ENCODE data around the gene NDFIP1. TPM values are rescaled to one million over a fixed set of nuclear protein-coding genes. Genes with fewer than 3 reads are reported as not detected.

NDFIP1 gene
- total and polyA plus RNA-seq, 2 experiments from 2014 or later, result 63.8 to 85.0 TPM

DNA sequence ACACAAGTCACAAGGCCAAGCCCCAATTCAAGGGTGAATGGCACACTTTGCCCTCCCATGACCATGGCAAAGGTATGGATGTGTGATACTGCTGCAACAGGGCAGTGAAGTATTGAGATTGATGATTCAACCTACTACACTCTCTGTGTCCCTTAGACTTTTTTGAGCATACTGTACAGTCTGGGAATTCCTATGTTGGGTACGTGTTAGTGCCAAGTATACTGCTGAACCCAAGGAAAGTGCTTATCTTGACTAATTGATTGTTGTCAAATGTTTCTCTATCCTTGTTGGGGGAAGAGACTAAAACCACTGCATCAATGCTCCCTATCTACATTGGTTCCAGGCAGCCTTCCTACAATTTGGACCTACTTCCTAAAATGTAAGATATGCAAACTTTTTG is 93.7 kb downstream of the NDFIP1 start:
- Histone ChIP-seq H3K27me3 (no peaks in the 10 kb centered on the region), H3K4me3 (no peak overlapping the region), H3K36me3 (replicated peaks; ENCODE audit: insufficient read depth, low read depth) (no peaks in the 10 kb centered on the region), H3K9me3 (ENCODE audit: low read depth) (no peaks in the 10 kb centered on the region), H4K20me1 (ENCODE audit: insufficient read depth, poor library complexity, severe bottlenecking) (no peaks in the 10 kb centered on the region), H3K27ac (no peak overlapping the region), H3K4me2 (no peak overlapping the region), H3K4me1 (ENCODE audit: insufficient read depth) (no peaks in the 10 kb centered on the region), H2AFZ (no peak overlapping the region), H3K9me2 (replicated peaks; ENCODE audit: insufficient read depth) (no peaks in the 10 kb centered on the region), H3K79me2 (no peaks in the 10 kb centered on the region)
- no peak for DNase-seq (ENCODE audit: low spot score)
- TF ChIP-seq, protein P1, sequence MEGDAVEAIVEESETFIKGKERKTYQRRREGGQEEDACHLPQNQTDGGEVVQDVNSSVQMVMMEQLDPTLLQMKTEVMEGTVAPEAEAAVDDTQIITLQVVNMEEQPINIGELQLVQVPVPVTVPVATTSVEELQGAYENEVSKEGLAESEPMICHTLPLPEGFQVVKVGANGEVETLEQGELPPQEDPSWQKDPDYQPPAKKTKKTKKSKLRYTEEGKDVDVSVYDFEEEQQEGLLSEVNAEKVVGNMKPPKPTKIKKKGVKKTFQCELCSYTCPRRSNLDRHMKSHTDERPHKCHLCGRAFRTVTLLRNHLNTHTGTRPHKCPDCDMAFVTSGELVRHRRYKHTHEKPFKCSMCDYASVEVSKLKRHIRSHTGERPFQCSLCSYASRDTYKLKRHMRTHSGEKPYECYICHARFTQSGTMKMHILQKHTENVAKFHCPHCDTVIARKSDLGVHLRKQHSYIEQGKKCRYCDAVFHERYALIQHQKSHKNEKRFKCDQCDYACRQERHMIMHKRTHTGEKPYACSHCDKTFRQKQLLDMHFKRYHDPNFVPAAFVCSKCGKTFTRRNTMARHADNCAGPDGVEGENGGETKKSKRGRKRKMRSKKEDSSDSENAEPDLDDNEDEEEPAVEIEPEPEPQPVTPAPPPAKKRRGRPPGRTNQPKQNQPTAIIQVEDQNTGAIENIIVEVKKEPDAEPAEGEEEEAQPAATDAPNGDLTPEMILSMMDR (IDR thresholded peaks at IDR 0.05; ENCODE audit: poor library complexity), result no peak
- TF ChIP-seq EZH2phosphoT487 (IDR thresholded peaks at IDR 0.05; ENCODE audit: low read depth, severe bottlenecking, unreplicated experiment) (no peak), EZH2 (IDR thresholded peaks at IDR 0.05; ENCODE audit: borderline replicate concordance) (no peak)
- 80% methylated on average over 1 of the region's 1 CpG for WGBS (ENCODE audit: low lambda C conversion rate, missing lambda C conversion rate)

Other genes starting within 250 kb of the NDFIP1 start
- 10.5 and 10.8 TPM in 2 replicates for gene PCDH1, start 230.4 kb upstream of the NDFIP1 start, total RNA-seq
- 6.2 and 8.6 TPM in 2 replicates for gene PCDH1, start 230.4 kb upstream of the NDFIP1 start, polyA plus RNA-seq
- gene DELE1, start 184.9 kb upstream of the NDFIP1 start, total RNA-seq, result 57.2 and 62.0 TPM in 2 replicates
- gene DELE1, start 184.9 kb upstream of the NDFIP1 start, polyA plus RNA-seq, result 31.5 and 32.6 TPM in 2 replicates
- gene PCDH12, start 150.6 kb upstream of the NDFIP1 start, total RNA-seq, result 1.1 and 4.5 TPM in 2 replicates
- 0.06 and 0.42 TPM in 2 replicates for gene PCDH12, start 150.6 kb upstream of the NDFIP1 start, polyA plus RNA-seq
- gene RNF14, start 139.7 kb upstream of the NDFIP1 start, total RNA-seq, result 53.0 and 57.8 TPM in 2 replicates
- gene RNF14, start 139.7 kb upstream of the NDFIP1 start, polyA plus RNA-seq, result 48.2 and 52.6 TPM in 2 replicates
- gene GNPDA1, start 95.8 kb upstream of the NDFIP1 start, total RNA-seq, result 106 and 126 TPM in 2 replicates
- gene GNPDA1, start 95.8 kb upstream of the NDFIP1 start, polyA plus RNA-seq, result 85.3 and 97.3 TPM in 2 replicates
- 6.1 and 7.2 TPM in 2 replicates for gene SPRY4, start 216.2 kb downstream of the NDFIP1 start, total RNA-seq
- gene SPRY4, start 216.2 kb downstream of the NDFIP1 start, polyA plus RNA-seq, result 4.3 and 8.5 TPM in 2 replicates